NCI-H1436 treated with DMSO at 0.1 percent for 48 hours (cell line): ENCODE results near the gene TMEM139.

Experiments used
- DNase-seq: peaks from one replicate; lab custom pipeline; 2025; lab: John Stamatoyannopoulos, UW

The TMEM139 gene

DNA sequence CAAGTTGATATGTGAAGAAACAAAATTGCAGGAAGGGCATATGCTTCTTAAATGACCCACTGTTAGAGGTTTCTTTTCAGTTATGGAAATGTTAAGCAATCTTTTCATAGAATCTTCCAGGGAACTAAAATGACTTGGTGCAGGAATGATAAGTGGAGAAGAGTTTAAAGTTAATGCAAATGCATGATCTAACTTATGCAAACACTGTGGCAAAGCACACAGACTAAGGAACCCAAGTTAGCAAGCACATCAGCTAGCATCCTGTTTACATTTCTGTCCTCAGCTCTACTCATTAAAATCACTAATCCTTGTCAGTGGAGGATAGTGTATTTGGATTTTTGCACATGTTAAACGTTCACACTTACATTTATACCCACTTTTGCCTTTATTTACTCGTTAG lies 40.5 kb downstream of the TMEM139 start:
- no peak for DNase-seq

DNA sequence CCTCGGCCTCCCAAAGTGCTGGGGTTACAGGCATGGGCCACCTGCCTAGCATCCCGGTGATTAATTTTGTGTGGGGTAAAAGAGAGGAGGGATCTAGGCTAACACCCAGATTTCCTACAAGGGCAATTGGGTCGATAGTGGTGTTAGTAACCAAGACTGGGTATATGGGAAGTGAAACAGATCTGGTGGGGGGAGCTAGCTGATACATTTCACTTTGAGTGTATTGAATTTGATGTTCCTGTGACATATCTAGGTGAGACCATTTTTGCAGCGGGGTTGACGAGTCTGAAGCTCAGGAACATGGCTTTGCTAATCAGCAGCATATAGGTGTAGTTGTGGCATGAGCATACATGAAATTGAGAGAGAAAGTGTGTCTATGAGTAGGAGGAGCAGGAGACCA lies 43.1 kb downstream of the TMEM139 start:
- no peak for DNase-seq

DNA sequence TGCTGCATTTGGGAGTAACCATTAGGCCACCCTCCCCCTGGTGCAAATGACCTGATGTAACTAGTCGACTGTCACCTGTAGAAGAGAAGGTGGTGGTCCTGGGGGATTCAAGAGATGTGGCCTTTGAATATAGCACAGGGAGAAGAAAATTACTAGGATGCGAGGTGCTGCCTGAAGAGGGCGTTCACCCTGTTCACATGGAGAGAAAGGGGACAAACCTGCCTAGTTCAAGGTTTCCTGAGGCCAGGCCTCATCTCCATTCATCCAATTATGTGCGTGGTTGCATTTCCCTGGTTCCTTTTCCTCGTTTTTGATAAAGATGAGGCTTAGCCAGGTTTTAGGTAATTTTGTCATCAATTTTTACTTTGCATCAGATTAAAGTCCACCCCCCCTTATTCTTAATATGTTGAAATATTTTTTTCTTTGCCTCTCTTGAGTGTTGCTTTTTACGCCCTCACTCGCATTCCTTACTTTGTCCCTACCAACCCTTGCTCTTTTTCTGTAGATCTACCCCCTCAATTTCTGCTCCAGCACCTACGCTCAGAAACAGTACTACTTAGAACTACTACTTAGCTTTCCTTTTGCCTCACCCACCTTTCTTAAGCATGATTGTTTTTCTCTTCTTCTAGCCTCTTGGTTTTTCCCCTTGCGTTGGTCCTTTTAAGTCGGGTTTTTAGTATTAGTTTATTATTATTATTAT lies 44.9 kb downstream of the TMEM139 start:
- DNase-seq: no peak

DNA sequence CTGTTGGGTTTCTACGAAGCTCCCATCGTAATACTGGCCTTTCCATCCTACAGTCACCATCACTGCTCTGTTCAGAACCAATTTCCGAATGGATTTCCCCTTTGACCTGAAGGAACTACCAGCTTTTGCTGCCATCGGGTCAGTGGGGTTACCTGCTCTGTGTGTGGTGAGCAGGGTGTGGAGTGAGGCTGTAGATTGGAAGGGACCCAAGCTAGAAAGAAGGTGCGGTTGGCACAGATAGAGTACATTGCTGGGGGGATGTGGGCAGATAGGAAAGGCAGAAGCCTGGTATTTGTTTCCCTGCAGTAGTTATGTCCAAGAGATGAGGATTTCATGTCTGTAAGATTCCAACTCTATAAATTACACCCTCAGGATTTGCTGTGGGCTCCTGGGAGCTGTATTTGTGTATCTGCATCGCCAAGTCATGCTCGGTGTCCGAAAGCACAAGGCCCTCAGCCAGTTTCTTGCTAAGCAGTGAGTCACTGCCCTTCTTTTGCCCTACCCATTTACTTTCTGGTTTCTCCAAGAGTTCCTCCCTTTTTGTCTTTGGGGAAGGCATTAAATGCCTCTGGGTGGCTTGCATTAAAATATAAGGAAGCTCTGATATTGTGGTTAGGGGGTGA lies 46.5 kb downstream of the TMEM139 start:
- DNase-seq: no peak

DNA sequence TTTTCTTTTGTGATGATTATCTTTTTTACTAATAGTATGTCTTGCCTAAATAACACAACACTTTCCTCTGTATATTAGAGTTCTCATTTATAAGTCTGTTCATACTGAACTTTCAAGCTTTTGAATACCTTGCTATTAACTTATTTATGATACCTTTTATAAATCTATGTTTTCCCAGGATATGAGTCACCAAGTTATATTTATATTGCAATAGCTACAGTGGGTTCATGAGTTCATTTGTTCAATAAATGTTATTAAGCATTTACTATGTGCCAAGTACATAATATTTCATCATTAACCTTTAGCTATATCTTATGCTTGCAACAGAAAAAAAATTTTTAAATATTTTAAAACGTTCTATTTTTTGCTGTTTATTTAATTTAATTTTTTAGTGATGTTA lies 49.5 kb downstream of the TMEM139 start:
- no peak for DNase-seq

DNA sequence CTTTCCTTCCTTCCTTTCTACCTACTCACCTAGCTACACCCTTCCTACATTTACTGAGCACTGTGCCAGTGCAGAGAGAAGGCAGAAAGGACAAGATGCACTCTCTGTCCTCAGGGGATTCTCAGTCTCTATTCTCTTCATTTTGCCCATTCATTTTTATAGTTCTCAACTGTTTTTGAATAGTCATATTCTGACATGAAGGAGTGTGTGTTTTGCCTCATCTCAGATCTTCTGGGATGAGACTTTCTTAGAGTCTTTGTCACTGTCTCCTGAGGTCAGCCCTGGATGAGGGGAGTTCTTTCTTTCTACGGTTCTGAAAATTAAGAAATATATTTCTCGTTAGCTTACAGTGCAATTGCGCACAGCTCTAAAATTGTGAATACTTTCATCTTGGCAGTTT lies 52.5 kb downstream of the TMEM139 start:
- DNase-seq: no peak
